HG02970 (cell line): ENCODE data around the gene NR2E1.

Experiments used
- ATAC-seq: cut with Tn5 transposase; IDR thresholded peaks from one replicate; pipeline ENCODE4 v1.9.1; 2021; ENCODE audit warnings: mild to moderate bottlenecking, moderate library complexity, moderate number of reproducible peaks; ENCODE audit not compliant: unreplicated experiment, low FRiP score

The NR2E1 gene

DNA sequence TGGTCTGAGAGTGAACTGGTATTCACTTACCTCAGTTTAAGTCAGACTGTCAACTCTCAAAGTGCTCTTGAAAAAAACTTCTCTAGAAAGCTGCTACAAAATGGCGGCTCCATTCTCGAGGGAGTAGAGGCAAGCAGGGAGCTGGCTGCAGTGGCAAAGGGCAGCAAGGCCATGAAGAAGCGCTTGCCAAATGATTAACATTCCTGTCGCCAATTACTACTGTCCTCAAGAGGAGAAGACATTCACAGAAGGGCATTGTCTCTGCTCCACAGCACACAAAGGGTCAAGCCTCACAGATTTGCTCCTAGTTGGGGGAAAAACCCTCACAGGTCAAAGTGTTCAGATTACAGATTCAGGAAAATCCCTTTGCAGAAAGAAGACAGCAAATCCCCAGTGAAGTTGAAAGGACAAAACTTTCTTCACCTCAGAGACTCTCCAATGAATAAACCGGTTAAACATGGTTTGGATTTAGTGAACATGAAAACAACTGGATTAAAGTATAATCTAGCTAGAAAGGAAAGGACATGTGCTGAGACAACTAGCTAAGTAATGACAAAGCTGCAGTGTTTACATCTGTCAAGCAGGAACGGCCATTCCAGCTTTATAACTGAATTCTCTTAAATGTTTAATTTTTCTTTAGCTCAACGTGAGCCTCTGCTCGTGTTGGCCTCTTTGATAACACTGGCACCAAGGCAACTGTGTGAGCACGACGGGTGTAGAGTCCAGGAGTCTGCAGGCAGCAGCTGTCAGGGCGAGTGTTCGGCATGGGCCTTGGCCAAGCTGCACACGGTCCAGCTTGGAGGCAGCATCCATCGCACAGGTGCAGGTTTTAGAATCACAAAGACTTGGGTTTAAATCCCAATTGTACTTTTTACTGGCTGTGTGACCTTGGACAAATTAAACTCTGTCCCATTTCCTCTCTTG, 37.6 kb downstream of the NR2E1 start:
- ATAC-seq: no peak

DNA sequence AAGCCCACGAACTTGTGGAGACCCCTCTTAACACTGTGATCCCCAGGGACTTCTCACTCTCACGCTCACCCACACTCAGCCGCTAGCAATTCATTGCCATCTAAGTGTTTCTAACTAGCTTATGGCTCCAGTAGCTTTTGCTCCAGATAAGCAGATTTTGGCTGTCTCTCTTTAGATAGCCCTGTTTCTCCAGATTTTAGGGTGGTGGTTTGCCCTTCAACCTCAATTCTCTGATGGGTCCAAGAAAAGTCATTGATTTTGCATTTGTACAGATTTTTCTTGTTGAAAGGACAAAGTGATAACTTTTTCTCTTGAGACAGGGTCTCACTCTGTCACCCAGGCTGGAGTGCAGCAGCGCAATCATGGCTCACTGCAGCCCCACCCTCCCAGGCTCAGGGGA, 41.2 kb downstream of the NR2E1 start:
- ATAC-seq: no peak

DNA sequence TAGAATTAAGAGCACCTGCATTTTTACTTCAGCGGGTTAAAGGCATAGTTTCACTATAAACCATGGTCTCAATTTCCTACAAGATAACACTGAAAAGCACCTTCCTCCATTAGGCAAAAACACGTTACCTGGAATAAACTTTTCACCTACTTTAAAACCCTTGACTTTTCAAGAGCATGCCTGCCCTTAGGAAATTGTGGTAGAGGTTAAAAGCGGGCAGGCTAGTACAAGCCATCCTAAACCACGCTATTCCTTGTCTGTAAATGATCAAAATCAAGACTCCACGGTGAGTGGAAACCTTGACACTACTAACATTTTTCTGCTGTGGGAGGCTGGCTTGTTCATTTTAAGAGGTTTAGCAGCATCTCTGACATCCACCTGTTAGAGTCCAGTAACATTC, 43.9 kb downstream of the NR2E1 start:
- no peak for ATAC-seq

DNA sequence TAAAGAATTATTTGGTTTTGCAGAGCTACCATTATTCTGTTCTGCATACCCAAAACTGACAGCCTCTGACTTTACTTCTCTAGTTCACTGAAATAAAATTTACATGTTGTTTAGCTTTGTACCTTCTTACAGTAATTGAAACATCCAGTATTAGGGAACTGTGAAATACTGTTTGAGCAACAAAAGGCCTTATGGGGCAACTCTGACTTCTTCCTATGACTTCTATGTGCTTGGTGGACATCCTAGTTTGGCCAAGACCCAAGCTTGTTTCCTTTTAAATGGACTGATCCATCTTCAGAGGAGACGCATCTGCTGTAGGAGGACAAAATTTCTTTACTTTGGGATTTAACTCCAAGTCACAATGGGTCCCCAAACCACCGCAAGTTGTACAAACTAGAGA, 44.7 kb downstream of the NR2E1 start:
- ATAC-seq: no peak

DNA sequence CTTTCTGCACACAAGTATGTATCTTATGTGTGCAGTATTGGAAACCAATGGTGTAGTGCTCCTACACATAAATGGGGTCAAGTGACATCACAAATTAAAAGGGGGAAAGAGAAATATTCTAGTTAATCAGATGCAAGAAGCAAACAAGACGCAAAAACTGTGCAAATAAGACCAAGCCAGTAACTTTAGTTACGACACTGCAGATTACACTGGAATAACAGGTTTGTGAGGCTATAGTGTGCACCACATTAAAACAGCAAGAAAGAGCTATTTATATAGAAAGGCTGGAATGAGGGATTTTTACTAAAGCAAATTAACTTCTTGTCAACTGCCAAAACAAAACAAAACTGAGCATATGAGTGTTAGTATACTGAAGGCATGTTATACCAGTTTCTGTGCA, 45.8 kb downstream of the NR2E1 start:
- ATAC-seq: no peak

DNA sequence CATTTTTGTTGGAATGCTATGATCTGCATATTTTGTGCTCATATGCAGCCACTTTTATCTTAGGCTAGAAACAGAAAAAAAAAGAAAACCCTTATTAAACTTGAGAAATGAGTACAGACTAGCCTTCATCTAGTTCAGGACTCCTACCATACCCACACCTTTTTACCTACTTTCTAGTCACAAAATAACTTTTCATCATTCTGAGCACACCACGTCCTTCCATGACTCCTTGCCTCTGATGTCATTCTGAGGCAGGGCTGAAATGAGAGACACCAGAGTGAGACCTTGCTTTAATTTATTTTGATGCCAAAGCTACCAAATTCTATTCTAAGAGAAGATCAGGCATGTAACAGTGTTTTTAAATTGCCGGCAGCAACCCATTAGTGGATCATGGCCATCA, 56.2 kb downstream of the NR2E1 start:
- no peak for ATAC-seq

DNA sequence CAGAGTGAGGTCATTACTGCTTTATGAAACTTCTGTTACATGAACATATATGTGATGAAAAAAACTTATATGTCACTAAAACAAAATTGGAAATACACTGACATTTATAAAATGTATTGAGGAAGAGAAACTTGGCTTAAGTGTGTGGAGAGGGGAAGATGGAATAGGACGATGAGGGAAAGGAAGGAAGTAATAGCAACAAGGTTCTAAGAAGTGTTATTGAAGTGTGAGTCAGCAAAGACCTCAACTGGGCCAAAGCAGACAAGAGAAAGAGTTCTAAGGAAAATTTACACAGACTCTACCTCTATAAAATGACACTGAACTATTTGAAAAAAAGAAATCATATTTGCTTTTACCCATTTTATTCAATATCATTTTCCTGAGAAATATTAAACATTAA, 56.7 kb downstream of the NR2E1 start:
- ATAC-seq: no peak

DNA sequence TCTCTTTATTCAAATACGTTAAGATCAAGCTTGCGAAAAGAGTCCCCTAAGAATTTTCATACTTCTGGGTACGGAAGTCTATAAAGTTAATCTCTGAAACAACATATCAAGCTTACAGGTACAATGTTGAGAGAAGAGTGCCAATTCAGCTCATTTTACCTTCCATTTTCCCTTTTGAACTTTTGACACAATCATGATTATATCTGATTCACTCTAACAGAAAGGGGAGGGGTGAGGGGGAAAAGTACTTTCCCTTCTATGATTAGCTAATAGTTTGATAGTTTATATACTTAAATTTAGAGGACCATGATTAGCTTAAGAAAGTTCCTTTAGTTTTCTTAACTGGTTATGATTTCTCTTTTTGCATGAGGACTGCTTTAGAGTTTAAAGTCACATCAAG, 61.5 kb downstream of the NR2E1 start:
- no peak for ATAC-seq

DNA sequence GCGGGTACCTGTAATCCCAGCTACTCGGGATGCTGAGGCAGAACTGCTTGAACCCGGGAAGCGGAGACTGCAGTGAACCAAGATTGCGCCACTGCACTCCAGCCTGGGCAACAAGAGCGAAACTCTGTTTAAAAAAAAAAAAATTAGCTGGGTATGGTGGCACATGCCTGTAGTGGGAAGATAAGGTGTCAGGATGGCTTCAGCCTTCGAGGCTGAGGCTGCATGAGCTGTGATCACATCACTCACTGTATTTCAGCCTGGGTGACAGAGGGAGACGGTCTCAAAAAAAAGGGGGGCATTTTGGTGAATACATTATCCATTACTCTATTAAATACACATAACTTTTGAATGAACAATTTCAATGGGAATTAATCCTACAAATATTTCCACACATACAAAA, 62.6 kb downstream of the NR2E1 start:
- no peak for ATAC-seq

DNA sequence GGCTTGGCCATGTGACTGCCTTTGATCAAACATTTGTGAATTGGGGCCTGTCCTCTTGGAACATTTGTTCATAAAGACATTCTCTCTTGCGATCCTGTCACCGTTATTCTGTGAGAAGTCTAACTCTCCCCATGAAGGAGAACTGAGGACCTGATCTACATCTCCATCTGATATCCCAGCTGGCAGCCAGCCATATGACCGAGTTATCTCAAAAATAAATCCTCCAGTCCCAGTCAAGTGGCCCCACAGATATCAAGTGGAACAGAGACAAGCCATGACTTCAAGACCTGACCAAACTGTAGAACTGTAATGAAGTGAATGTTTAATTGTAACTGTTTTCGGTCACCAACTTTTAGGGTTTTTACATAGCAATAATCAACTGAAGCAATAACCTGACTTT, 69.3 kb downstream of the NR2E1 start:
- ATAC-seq: no peak

DNA sequence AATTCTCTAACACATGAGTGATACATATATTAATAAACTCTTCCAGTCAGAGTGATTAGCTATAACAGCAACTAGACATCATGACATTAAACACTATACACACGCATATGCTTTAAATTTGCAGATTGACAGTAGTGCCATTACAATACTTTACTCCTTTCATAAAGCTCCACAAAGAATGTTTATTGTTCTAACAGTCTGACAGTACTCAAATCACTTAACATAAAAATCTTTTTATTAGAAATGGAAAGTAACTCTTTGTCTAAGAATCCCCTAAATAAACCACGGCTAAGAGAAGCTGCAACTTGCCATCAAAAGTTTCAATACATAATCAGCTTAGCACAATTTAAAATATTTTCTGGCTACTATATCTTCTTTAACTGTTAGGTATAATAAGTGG, 71.0 kb downstream of the NR2E1 start:
- no peak for ATAC-seq

DNA sequence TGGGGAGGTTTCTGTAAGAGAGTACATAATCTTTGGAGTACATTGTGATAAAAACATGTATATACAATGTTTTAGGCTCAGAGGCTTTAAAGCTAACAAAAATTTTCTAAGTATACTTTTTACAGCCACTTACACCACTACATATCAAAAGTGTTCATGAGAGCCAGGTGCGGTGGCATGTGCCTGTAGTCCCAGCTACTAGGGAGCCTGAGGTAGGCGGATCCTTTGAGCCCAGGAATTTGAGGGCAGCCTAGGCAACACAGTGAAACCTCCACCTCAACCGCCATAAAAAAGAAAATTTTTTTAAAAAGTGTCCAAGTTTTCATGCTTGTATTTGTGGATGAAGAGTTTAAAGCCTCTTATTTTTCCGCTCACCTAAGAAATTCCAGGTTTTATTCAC, 72.5 kb downstream of the NR2E1 start:
- ATAC-seq: no peak
